ENCODE measurements around the gene HRAS.

DNA sequence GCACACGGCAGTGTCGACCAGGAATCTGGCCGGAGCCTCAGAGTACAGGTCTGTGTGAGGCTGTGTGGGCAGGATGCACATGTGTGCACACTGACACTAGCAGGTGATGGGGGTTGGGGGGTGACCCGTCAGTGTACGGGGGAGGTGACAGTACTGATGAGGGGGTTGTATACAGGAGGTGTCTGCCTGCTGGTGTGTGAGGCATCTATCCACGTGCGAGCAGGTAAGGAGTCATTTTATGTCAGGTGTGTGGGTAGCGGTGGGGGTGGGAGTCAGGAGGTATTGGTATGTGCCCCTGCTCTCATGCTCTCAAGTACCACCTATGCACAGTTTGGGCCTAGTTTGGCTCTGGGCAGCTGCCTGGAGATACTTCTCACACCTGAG lies 36.4 kb upstream of the HRAS start:
- no peak for TF ChIP-seq POLR2A (IDR thresholded peaks at IDR 0.05)
- TF ChIP-seq, protein P1, sequence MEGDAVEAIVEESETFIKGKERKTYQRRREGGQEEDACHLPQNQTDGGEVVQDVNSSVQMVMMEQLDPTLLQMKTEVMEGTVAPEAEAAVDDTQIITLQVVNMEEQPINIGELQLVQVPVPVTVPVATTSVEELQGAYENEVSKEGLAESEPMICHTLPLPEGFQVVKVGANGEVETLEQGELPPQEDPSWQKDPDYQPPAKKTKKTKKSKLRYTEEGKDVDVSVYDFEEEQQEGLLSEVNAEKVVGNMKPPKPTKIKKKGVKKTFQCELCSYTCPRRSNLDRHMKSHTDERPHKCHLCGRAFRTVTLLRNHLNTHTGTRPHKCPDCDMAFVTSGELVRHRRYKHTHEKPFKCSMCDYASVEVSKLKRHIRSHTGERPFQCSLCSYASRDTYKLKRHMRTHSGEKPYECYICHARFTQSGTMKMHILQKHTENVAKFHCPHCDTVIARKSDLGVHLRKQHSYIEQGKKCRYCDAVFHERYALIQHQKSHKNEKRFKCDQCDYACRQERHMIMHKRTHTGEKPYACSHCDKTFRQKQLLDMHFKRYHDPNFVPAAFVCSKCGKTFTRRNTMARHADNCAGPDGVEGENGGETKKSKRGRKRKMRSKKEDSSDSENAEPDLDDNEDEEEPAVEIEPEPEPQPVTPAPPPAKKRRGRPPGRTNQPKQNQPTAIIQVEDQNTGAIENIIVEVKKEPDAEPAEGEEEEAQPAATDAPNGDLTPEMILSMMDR (IDR thresholded peaks at IDR 0.05), result no peak

All from esophagus squamous epithelium (tissue), 4 donors.